ENCODE results near the gene CHCHD5.
"Not testable (repeated sequence)": the region's sequence is repeated elsewhere in the genome, so short reads cannot be mapped to it uniquely, and the experiment has no call there.

CHCHD5 gene

DNA sequence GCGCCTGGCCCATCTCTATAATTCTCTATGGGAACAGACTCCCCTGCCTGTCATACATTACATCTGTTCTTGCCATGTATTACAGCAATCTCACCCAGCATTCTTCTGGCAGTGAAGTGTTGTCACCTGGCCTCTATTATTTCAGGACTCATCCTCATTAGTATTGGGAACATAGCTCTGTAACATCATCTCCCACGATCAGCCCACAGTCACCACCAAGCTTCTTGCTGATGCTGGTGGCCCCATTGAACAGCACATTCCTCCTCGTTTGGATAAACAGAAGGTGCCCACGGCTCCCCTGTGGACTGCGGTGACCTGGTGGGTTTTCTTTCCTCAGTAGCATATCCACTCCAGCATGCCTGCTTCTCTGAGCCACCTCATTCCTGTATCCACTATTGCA lies 21.5 kb downstream of the CHCHD5 start:
- peak overlapping the region; percentile 46 for H3K27ac Mint-ChIP-seq
- no peak for ATAC-seq
- H3K36me3 Mint-ChIP-seq, result no peaks in the 10 kb centered on the region
- H3K9me3 Mint-ChIP-seq, result no peaks in the 10 kb centered on the region
- no peak overlapping the region for H3K4me3 Mint-ChIP-seq
- peaks cover 7% of the 10 kb centered on the region for H3K4me1 Mint-ChIP-seq
- no peak for DNase-seq (ENCODE audit: low spot score in 2 of 2)

DNA sequence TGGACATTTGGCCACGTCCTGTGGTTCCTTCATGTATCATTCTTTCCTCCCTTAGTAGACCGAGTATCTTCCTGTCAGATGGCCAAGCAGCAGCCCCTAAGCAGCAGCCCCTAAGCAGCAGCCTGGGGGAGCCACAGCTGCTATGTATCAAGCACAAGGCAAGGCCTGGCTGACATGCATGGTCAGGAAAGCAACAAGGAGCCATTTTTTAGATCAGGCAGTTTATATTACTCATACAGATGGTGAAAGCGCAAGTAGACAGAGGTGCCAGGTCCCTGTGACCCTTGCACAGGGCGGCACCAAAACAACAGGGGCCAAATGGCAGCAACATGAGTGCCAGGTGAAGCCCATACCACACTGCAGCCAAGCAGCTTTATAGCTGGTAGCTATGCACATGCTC lies 22.1 kb downstream of the CHCHD5 start:
- no peak overlapping the region for H3K4me3 Mint-ChIP-seq
- H3K27ac Mint-ChIP-seq, result no peak overlapping the region
- ATAC-seq (no peak), DNase-seq (ENCODE audit: low spot score in 2 of 2) (no peak)
- no peaks in the 10 kb centered on the region for H3K9me3 Mint-ChIP-seq
- H3K4me1 Mint-ChIP-seq, result peaks cover 7% of the 10 kb centered on the region
- H3K36me3 Mint-ChIP-seq, result no peaks in the 10 kb centered on the region

DNA sequence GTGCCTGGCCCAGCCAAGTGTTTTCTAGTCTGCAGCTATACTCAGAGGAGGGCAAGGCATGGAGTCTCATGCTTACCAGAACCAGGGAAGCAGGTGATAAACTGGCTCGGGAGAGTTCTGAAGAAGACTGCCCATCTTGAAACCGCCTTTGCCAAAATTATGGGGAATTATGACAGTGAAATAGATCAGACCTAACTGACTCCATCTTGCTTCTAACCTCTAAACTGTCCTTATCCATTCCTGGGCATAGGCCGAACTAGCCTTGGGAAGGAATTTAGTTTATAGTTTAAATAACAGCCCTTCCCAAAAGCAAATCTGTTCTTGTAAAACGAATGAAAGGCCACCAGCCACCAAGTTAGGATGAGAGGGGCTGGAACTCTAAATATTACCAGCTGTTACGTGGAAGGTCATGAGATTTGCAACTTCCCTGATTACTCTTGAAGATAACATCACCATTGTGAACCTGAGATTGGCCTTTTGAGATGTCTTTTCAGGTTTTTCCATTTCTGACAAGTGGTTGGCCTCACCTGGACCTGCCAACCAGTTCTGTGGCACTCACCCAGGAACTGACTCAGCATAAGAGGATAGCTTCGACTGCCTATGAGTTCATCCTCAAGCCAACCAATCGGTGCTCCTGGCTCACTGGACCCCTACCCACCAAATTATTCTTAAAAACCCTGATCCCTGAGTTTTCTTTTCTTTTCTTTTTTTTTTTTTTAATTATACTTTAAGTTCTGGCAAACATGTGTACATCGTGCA lies 23.4 kb downstream of the CHCHD5 start:
- no peaks in the 10 kb centered on the region for H3K9me3 Mint-ChIP-seq
- H3K36me3 Mint-ChIP-seq, result no peaks in the 10 kb centered on the region
- no peak for DNase-seq (ENCODE audit: low spot score in 2 of 2)
- no peak for ATAC-seq
- no peak overlapping the region for H3K4me3 Mint-ChIP-seq
- H3K4me1 Mint-ChIP-seq, result peaks cover 7% of the 10 kb centered on the region
- H3K27ac Mint-ChIP-seq, result no peak overlapping the region

DNA sequence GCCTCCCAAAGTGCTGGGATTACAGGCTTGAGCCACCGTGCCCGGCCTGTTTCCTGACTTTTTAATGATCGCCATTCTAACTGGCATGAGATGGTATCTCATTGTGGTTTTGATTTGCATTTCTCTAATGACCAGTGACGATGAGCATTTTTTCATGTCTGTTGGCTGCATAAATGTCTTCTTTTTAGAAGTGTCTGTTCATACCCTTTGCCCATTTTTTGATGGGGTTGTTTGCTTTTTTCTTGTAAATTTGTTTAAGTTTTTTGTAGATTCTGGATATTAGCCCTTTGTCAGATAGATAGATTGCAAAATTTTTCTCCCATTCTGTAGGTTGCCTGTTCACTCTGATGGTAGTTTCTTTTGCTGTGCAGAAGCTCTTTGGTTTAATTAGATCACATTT lies 24.9 kb downstream of the CHCHD5 start:
- H3K4me1 Mint-ChIP-seq, H3K36me3 Mint-ChIP-seq, ATAC-seq: not testable (repeated sequence)

DNA sequence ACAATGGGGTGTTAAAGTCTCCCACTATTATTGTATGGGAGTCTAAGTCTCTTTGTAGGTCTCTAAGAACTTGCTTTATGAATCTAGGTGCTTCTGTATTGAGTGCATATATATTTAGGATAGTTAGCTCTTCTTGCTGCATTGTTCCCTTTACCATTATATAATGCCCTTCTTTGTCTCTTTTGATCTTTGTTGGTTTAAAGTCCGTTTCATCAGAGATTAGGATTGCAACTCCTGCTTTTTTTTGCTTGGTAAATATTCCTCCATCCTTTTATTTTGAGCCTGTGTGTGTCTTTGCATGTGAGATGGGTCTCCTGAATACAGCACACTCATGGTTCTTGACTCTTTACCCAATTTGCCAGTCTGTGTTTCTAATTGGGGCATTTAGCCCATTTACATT lies 27.9 kb downstream of the CHCHD5 start:
- not testable (repeated sequence) for H3K4me1 Mint-ChIP-seq; H3K4me3 Mint-ChIP-seq; H3K27ac Mint-ChIP-seq; H3K9me3 Mint-ChIP-seq; H3K36me3 Mint-ChIP-seq; ATAC-seq; DNase-seq (ENCODE audit: low spot score in 2 of 2)

More for the DNA sequence above, 24.9 kb downstream of the CHCHD5 start:
- H3K9me3 Mint-ChIP-seq; DNase-seq (ENCODE audit: low spot score in 2 of 2); H3K27ac Mint-ChIP-seq; H3K4me3 Mint-ChIP-seq: not testable (repeated sequence)

DNA sequence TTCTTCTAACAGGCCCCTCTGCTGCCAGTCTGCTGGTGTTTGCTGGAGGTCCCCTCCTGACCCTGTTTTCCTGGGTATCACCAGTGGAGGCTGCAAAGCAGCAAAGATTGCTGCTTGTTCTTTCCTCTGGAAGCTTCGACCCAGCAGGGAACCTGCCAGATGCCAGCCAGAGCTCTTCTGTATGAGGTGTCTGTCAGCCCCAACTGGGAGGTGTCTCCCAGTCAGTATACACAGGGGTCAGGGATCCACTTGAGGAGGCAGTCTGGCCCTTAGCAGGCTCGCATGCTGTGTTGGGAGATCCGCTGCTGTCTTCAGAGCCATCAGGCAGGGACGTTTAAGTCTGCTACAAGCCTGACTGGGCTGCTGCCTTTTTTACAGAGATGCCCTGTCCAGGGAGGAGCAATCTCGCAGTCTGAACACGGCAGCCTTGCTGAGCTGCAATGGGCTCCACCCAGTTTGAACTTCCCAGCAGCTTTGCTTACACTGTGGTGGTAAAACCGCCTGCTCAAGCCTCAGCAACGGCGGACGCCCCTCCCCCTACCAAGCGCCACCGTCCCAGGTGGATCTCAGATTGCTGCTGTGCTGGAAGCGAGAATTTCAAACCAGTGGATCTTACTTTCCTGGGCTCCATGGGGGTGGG lies 29.9 kb downstream of the CHCHD5 start:
- H3K27ac Mint-ChIP-seq, result no peak overlapping the region
- ATAC-seq (no peak), DNase-seq (ENCODE audit: low spot score in 2 of 2) (no peak)
- no peaks in the 10 kb centered on the region for H3K9me3 Mint-ChIP-seq
- no peaks in the 10 kb centered on the region for H3K36me3 Mint-ChIP-seq
- H3K4me1 Mint-ChIP-seq, result no peaks in the 10 kb centered on the region
- no peak overlapping the region for H3K4me3 Mint-ChIP-seq

DNA sequence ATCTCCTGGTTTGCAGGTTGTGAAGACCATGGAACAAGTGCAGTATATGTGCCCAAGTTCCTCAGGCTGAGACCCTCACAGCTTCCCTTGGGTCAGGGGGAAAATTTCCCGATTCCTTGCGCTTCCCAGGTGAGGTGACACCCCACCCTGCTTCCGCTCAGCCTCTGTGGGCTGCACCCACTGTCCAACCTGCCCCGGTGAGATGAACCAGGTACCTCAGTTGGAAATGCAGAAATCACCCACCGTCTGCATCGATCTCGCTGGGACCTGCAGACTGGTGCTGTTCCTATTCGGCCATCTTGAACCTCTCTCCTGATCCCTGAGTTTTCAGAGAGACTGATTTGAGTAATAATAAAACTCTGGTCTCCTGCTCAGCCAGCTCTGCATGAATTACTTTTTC lies 30.6 kb downstream of the CHCHD5 start:
- Mint-ChIP-seq H3K9me3 (no peaks in the 10 kb centered on the region), H3K4me1 (no peaks in the 10 kb centered on the region), H3K36me3 (no peaks in the 10 kb centered on the region), H3K27ac (no peak overlapping the region), H3K4me3 (no peak overlapping the region)
- DNase-seq (ENCODE audit: low spot score in 2 of 2), result no peak
- no peak for ATAC-seq

DNA sequence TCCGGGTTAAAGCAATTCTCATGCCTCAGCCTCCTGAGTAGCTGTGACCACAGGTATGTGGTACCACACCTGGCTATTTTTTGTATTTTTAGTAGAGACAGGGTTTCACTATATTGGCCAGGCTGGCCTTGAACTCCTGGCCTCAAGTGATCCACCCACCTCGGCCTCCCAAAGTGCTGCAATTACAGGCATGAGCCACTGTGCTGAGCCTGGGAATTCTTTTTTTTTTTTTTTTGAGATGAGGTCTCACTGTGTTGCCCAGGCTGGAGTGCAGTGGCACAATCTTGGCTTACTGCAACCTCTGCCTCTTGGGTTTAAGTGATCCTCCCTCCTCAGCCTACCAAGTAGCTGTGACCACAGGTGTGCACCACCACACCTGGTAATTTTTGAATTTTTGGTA lies 31.4 kb downstream of the CHCHD5 start:
- not testable (repeated sequence) for H3K9me3 Mint-ChIP-seq; ATAC-seq; H3K36me3 Mint-ChIP-seq; H3K4me3 Mint-ChIP-seq; DNase-seq (ENCODE audit: low spot score in 2 of 2); H3K4me1 Mint-ChIP-seq; H3K27ac Mint-ChIP-seq

DNA sequence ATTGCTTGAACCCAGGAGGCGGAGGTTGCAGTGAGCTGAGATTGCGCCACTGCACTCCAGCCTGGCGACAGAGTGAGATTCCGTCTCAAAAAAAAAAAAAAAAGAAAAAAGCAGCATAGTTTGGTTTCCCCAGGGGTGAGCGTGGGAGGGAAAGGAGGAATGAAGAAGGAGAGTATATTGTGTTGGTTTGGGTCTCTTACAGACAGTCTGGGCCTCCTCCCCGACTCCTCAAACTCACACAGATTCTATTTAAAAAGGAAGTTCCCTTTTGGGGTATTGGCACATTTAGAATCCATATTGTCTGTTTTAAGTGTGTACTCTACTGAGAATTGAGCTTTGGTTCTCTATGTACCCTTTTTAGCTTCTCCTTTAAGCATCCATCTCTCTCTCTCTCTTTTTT lies 34.0 kb downstream of the CHCHD5 start:
- Mint-ChIP-seq H3K4me1 (no peaks in the 10 kb centered on the region), H3K4me3 (no peak overlapping the region), H3K27ac (no peak overlapping the region), H3K9me3 (no peaks in the 10 kb centered on the region), H3K36me3 (no peaks in the 10 kb centered on the region)
- ATAC-seq, result no peak
- no peak for DNase-seq (ENCODE audit: low spot score in 2 of 2)

DNA sequence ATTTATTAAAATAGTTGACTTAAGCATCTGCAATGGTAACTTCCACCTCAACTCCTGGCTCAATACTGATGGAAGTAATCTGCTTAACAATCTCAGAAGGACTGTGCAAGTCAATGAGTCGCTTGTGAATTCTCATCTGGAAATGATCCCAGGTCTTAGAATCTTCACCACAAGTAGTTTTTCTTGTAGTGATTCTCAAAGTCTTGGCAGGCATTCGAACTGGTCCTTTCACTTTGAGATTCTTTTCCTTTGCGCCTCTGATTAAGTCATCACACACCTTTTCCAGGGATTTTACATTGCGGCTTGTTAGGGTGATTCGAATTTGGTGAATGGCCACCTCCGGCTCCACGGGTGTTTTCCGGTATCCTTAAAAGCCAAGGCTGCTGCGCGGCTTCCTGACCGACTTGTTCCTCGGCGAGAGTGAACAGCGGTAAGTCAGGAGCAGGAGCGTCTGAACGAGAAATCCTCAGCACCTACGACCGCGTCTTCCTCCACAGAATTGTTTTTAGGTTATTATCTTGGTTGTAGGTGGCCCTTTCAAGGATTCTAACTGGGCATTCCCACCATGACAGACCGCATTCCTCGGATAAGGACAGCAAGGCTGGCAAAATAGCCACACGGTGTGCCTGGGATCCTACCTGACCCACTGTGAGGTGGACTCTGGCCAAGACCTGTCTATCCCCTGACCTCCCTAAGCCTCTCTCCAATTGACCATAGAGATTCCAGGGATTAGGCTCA lies 37.5 kb downstream of the CHCHD5 start:
- ATAC-seq (no peak), DNase-seq (ENCODE audit: low spot score in 2 of 2) (no peak)
- Mint-ChIP-seq H3K36me3 (no peaks in the 10 kb centered on the region), H3K27ac (no peak overlapping the region), H3K4me1 (peaks cover 30% of the 10 kb centered on the region), H3K9me3 (no peaks in the 10 kb centered on the region), H3K4me3 (no peak overlapping the region)

DNA sequence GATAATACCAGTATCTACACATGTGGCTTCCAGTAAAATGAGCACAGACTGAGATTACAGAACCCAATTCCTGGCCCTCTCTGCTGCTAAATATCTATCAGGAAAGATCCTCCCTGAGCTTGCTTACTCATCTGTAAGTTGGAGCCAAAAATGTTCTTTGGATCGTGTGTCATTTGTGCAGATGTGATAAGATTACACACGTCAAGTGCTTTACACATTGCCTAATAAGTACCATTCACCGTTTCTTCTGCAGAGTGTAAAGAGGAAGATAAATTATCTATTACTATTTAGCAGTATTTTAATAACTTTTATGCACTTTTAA lies 38.1 kb downstream of the CHCHD5 start:
- ATAC-seq, result no peak
- no peaks in the 10 kb centered on the region for H3K36me3 Mint-ChIP-seq
- peaks cover 35% of the 10 kb centered on the region for H3K4me1 Mint-ChIP-seq
- DNase-seq (ENCODE audit: low spot score in 2 of 2), result no peak
- H3K27ac Mint-ChIP-seq, result no peak overlapping the region
- no peaks in the 10 kb centered on the region for H3K9me3 Mint-ChIP-seq
- no peak overlapping the region for H3K4me3 Mint-ChIP-seq

DNA sequence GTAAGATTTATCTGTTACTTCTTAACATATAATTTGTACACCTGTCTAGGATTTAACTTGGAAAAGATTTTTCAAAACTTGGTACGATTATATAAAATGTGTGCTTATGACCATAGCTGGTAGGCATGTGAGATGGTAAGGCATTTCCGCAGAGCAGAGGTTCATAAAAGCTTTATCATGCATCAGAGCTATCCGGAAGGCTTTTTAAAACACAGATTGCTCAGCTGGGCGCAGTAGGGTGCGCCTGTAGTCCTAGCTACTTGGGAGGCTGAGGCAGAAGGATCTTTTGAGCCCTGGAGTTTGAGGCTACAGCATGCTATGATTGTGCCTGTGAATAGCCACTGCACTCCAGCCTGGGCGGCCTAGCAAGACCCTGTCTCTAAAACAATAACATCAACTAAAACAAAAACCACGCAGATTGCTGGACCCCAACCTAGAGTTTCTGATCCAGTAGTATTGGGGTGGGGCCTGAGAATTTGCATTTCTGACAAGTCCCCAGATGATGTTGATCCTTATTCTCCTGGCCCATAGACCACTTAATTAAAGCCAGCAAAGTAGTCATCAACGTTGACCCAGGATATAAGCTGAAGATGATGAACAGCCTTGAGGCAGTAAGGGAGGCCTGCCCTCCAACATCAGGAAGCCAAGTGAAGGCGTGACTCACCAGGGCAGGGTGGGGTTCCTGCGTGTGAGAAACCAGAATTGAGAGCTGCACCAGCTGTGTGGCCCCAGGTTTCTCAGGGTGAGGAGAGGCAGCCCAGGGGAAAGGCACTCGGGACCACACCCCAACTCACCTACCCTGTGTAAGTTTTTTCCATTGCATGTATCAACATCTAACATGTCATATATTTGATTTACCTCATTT lies 39.7 kb downstream of the CHCHD5 start:
- Mint-ChIP-seq H3K27ac (no peak overlapping the region), H3K4me1 (peaks cover 46% of the 10 kb centered on the region), H3K9me3 (no peaks in the 10 kb centered on the region), H3K36me3 (no peaks in the 10 kb centered on the region), H3K4me3 (no peak overlapping the region)
- DNase-seq (ENCODE audit: low spot score in 2 of 2) (peak; percentile 43 to 74), ATAC-seq (peak; percentile 92)

DNA sequence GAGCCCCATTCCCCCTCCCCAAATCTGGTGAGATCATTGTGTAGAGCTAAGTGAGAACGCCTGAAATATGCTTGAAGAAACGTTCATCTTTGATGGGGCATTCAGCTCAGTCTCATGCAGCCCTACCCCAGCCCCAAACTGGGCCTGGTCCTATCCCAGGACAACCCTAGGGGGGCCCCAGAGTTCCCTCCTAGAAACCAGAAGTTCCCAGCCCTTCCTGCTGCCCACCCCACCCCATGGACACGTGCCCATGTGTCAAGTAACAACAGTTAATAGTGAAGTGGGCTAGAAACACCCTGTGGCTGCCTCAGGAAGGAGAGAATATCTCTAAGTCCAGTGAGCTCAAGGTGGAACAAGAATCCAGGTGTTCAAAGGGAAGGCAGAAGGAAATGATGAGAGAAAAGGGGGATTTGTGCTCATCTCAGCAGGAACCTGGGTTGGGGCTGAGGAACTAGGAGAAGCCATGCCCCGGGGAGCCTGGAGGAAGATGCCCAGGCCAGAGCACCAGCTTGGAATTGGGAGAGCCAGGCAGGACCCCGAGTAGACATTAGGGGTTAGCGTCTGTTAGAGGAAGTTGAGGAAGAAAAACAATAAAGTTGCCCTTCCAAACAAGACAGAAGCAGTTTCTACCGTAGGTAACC lies 41.2 kb downstream of the CHCHD5 start:
- Mint-ChIP-seq H3K36me3 (no peaks in the 10 kb centered on the region), H3K9me3 (no peaks in the 10 kb centered on the region), H3K4me1 (peaks cover 61% of the 10 kb centered on the region), H3K27ac (peak overlapping the region; percentile 38), H3K4me3 (peak overlapping the region; percentile 62)
- DNase-seq (ENCODE audit: low spot score in 2 of 2) (no peak), ATAC-seq (no peak)

DNA sequence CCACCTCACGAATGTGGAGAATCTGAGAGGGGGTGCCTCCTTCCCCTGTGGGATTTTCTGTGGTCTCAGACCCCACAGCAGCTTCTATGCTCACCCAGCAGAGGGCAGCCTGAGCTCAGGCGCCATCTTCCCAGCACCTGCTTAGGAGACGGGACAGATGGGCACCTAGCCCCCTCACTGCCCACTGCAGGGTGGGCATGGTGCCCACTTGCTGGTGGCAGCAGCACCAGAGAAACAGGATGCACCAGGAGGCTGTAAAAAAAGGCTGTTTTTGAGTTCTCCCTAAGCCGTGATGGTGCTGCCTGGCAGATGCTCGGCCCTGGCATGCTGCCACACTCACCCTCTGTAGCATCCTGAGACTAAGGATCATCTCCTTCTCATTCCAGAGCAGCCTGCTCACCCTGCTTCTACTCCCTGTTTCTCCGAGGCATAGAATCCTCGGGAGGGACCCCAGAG lies 42.2 kb downstream of the CHCHD5 start:
- Mint-ChIP-seq H3K4me1 (peaks cover 71% of the 10 kb centered on the region), H3K36me3 (peaks cover 7% of the 10 kb centered on the region), H3K4me3 (peak overlapping the region; percentile 62), H3K27ac (peak overlapping the region; percentile 64), H3K9me3 (no peaks in the 10 kb centered on the region)
- ATAC-seq, result peak; percentile 69
- DNase-seq (ENCODE audit: low spot score in 2 of 2), result peak; percentile 54 to 79
